ENCODE data around the gene UPB1. TPM values are rescaled to one million over a fixed set of nuclear protein-coding genes. Genes with fewer than 3 reads are reported as not detected.

Gene UPB1
- total RNA-seq, 1 donor from 2014 or later: 1.3 TPM

DNA sequence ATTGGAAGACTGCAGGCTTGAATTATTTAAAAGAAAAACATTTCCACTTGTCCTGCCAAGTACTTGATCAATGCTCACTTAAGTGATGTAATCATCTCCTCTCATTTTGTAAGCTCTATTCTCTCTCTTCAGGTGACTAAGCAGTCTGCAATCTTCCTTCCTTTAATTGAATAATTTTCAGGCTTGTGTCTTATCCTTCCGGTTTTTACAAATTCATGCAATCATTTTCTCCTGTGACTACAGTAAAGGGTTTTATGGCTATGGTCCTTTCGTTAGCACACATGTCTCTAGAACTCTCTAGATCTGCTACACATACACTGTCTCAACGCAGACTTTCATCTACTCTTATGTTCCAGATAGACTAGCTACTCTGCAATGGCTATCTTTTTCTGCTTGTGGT lies 12.6 kb upstream of the UPB1 start:
- H3K4me1 Mint-ChIP-seq: peaks cover 34% of the 10 kb centered on the region
- peak overlapping the region; percentile 35 for H3K27ac Mint-ChIP-seq
- TF ChIP-seq, protein P1, sequence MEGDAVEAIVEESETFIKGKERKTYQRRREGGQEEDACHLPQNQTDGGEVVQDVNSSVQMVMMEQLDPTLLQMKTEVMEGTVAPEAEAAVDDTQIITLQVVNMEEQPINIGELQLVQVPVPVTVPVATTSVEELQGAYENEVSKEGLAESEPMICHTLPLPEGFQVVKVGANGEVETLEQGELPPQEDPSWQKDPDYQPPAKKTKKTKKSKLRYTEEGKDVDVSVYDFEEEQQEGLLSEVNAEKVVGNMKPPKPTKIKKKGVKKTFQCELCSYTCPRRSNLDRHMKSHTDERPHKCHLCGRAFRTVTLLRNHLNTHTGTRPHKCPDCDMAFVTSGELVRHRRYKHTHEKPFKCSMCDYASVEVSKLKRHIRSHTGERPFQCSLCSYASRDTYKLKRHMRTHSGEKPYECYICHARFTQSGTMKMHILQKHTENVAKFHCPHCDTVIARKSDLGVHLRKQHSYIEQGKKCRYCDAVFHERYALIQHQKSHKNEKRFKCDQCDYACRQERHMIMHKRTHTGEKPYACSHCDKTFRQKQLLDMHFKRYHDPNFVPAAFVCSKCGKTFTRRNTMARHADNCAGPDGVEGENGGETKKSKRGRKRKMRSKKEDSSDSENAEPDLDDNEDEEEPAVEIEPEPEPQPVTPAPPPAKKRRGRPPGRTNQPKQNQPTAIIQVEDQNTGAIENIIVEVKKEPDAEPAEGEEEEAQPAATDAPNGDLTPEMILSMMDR (IDR thresholded peaks at IDR 0.05; ENCODE audit: unreplicated experiment): no peak
- H3K4me3 Mint-ChIP-seq: no peak overlapping the region
- no peak for DNase-seq (ENCODE audit: low spot score in 2 of 2, unreplicated experiment in 2 of 2)
- H3K9me3 Mint-ChIP-seq: no peaks in the 10 kb centered on the region
- H3K36me3 Mint-ChIP-seq: no peaks in the 10 kb centered on the region
- no peaks in the 10 kb centered on the region for H3K27me3 Mint-ChIP-seq (ENCODE audit: low read depth)

DNA sequence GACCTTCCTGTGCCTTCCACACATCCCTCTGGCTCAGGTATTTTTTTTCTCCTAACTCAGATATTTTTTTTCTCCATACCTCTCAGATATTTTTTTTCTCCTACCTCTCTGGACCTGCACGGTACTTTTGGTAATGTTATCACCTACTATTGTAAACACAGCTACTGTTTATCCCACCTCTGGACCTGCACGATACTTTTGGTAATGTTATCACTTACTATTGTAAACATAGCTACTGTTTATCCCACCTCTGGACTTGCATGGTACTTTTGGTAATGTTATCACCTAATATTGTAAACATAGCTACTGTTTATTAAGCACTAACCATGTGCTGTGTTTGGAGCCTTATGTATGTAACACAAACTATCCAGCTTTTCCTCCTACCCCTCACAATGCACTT lies 12.1 kb upstream of the UPB1 start:
- no peaks in the 10 kb centered on the region for H3K36me3 Mint-ChIP-seq
- DNase-seq (ENCODE audit: low spot score in 2 of 2, unreplicated experiment in 2 of 2): no peak
- H3K9me3 Mint-ChIP-seq: no peaks in the 10 kb centered on the region
- TF ChIP-seq, protein P1 (IDR thresholded peaks at IDR 0.05; ENCODE audit: unreplicated experiment): no peak
- peak overlapping the region; percentile 35 for H3K27ac Mint-ChIP-seq
- H3K4me1 Mint-ChIP-seq: peaks cover 34% of the 10 kb centered on the region
- H3K27me3 Mint-ChIP-seq (ENCODE audit: low read depth): no peaks in the 10 kb centered on the region
- no peak overlapping the region for H3K4me3 Mint-ChIP-seq

DNA sequence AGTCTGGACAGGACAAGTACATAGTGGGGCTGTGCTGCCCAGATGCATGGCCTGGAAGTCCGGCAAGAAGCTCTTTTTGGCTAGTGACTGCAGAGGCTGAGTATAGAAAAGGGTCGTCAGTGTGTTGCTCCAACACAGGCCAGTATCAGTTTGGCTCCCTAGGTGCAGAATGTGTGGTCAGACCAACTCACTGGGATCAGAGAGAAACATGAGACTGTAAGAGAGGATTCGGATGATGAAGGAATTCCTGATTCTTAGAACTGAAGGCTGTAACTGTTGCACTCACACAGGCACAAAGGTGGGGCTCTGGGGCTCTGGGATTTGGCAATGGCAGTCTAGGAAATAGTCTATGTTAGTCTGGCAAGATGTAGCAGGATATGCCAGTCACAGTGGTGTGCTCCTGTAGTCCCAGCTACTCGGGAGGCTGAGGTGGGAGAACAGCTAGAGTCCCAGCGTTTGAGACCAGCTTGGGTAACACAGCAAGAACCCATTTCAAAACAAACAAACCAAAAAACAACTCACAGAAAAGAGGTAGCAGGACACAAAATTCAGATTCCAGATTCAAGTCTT lies 11.1 kb upstream of the UPB1 start:
- Mint-ChIP-seq H3K27ac (no peak overlapping the region), H3K9me3 (no peaks in the 10 kb centered on the region), H3K36me3 (no peaks in the 10 kb centered on the region), H3K27me3 (ENCODE audit: low read depth) (no peaks in the 10 kb centered on the region), H3K4me3 (no peak overlapping the region), H3K4me1 (peaks cover 34% of the 10 kb centered on the region)
- no peak for DNase-seq (ENCODE audit: low spot score in 2 of 2, unreplicated experiment in 2 of 2)
- TF ChIP-seq, protein P1 (IDR thresholded peaks at IDR 0.05; ENCODE audit: unreplicated experiment): no peak

GRCh38 chr22:24485170-24485569 lies 10.0 kb upstream of the UPB1 start:
- Mint-ChIP-seq H3K9me3 (peaks cover 5% of the 10 kb centered on the region), H3K4me3 (no peak overlapping the region), H3K27ac (no peak overlapping the region), H3K4me1 (peaks cover 34% of the 10 kb centered on the region), H3K36me3 (no peaks in the 10 kb centered on the region), H3K27me3 (ENCODE audit: low read depth) (no peaks in the 10 kb centered on the region)
- TF ChIP-seq, protein P1 (IDR thresholded peaks at IDR 0.05; ENCODE audit: unreplicated experiment): no peak
- no peak for DNase-seq (ENCODE audit: low spot score in 2 of 2, unreplicated experiment in 2 of 2)

GRCh38 chr22:24485608-24486007 lies 9.5 kb upstream of the UPB1 start:
- Mint-ChIP-seq H3K9me3 (peaks cover 5% of the 10 kb centered on the region), H3K27me3 (ENCODE audit: low read depth) (no peaks in the 10 kb centered on the region)
- TF ChIP-seq, protein P1 (IDR thresholded peaks at IDR 0.05; ENCODE audit: unreplicated experiment): no peak

DNA sequence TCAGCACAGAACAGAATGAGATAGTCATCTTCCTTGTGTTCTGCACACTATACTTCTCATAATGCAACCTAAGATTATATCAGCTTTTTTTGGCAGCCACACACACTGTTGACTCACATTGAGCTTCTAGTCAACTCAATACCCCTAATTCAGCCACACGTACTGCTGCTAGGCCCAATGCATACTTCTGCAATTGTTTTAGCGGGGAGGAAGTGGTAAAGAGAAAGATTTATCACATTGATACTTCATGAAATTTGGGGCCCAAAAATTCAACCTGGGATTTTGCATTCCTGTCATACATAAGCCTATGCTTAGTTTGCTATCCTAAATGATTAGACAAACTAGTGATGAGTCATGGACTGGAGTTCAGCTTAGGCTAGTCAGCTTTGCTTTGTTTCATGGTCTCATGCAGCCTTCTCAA lies 8.6 kb upstream of the UPB1 start:
- Mint-ChIP-seq H3K4me3 (no peak overlapping the region), H3K4me1 (peaks cover 26% of the 10 kb centered on the region), H3K27ac (no peak overlapping the region), H3K36me3 (no peaks in the 10 kb centered on the region), H3K27me3 (ENCODE audit: low read depth) (no peaks in the 10 kb centered on the region), H3K9me3 (peaks cover 5% of the 10 kb centered on the region)
- DNase-seq (ENCODE audit: low spot score in 2 of 2, unreplicated experiment in 2 of 2): no peak
- TF ChIP-seq, protein P1 (IDR thresholded peaks at IDR 0.05; ENCODE audit: unreplicated experiment): no peak

More at GRCh38 chr22:24485608-24486007, 9.5 kb upstream of the UPB1 start:
- Mint-ChIP-seq H3K4me1 (peaks cover 33% of the 10 kb centered on the region), H3K27ac (no peak overlapping the region), H3K36me3 (no peaks in the 10 kb centered on the region), H3K4me3 (no peak overlapping the region)
- DNase-seq (ENCODE audit: low spot score in 2 of 2, unreplicated experiment in 2 of 2): no peak

Data from mesothelial cell of epicardium (in vitro differentiated cells).